Astrocyte (in vitro differentiated cells and primary cell): ENCODE data around the gene RIMS4. TPM values are rescaled to one million over a fixed set of nuclear protein-coding genes. Genes with fewer than 3 reads are reported as not detected.

Experiments used
- DNase-seq: peaks from one replicate; pipeline ENCODE4 v3.0.0-alpha.2; 2010; ENCODE audit warnings: low read depth
- FAIRE-seq: peaks from 2 replicates; lab custom pipeline; 2011; peaks lifted over from hg19 to GRCh38; lab: Jason Lieb, UNC
- H2AFZ ChIP-seq: 2 replicates; pipeline ENCODE4 v1.6.0; 2012; ENCODE audit warnings: low read depth, low read length, inconsistent platforms
- H3K27ac ChIP-seq: 2 replicates; pipeline ENCODE4 v1.5.1; 2011; ENCODE audit warnings: low read depth, low read length, inconsistent platforms
- H3K27me3 ChIP-seq: 2 replicates; pipeline ENCODE4 v1.6.0; 2011; ENCODE audit warnings: low read length, inconsistent platforms; ENCODE audit not compliant: insufficient read depth
- H3K36me3 ChIP-seq: 2 replicates; pipeline ENCODE4 v1.5.1; 2011; ENCODE audit warnings: low read length, inconsistent platforms; ENCODE audit not compliant: insufficient read depth
- H3K4me1 ChIP-seq: 2 replicates; pipeline ENCODE4 v1.5.1; 2011; ENCODE audit warnings: low read length, inconsistent platforms; ENCODE audit not compliant: insufficient read depth
- H3K4me2 ChIP-seq: 2 replicates; pipeline ENCODE4 v1.6.0; 2012; ENCODE audit warnings: low read length, inconsistent platforms
- H3K4me3 ChIP-seq: 2 replicates; pipeline ENCODE4 v1.5.1; 2011; ENCODE audit warnings: low read depth, mild to moderate bottlenecking, low read length, inconsistent platforms; ENCODE audit not compliant: insufficient read depth
- H3K79me2 ChIP-seq: 2 replicates; pipeline ENCODE4 v1.6.0; 2012; ENCODE audit warnings: mild to moderate bottlenecking, low read length, inconsistent platforms; ENCODE audit not compliant: insufficient read depth
- H3K9ac ChIP-seq: 2 replicates; pipeline ENCODE4 v1.6.0; 2012; ENCODE audit warnings: mild to moderate bottlenecking, low read length, inconsistent platforms
- H3K9me3 ChIP-seq: 2 replicates; pipeline ENCODE4 v1.5.1; 2012; ENCODE audit warnings: low read depth, mild to moderate bottlenecking, low read length, inconsistent platforms; ENCODE audit not compliant: insufficient read depth
- H4K20me1 ChIP-seq: 2 replicates; pipeline ENCODE4 v1.6.0; 2012; ENCODE audit warnings: low read length, inconsistent platforms; ENCODE audit not compliant: insufficient read depth
- H3K27ac Mint-ChIP-seq: one replicate; pipeline ENCODE4 v1.8.0; 2021; ENCODE audit warnings: mild to moderate bottlenecking, mixed read lengths; ENCODE audit not compliant: unreplicated experiment
- H3K27me3 Mint-ChIP-seq: one replicate; pipeline ENCODE4 v1.8.0; 2021; ENCODE audit warnings: low read depth, mixed read lengths; ENCODE audit not compliant: unreplicated experiment
- H3K36me3 Mint-ChIP-seq: one replicate; pipeline ENCODE4 v1.8.0; 2021; ENCODE audit warnings: low read depth, mixed read lengths; ENCODE audit not compliant: unreplicated experiment
- H3K4me1 Mint-ChIP-seq: one replicate; pipeline ENCODE4 v1.8.0; 2021; ENCODE audit warnings: low read depth, mixed read lengths; ENCODE audit not compliant: unreplicated experiment
- H3K4me3 Mint-ChIP-seq: one replicate; pipeline ENCODE4 v1.8.0; 2021; ENCODE audit warnings: mild to moderate bottlenecking, moderate library complexity, mixed read lengths; ENCODE audit not compliant: unreplicated experiment
- H3K9me3 Mint-ChIP-seq: one replicate; pipeline ENCODE4 v1.8.0; 2021; ENCODE audit warnings: mild to moderate bottlenecking, mixed read lengths; ENCODE audit not compliant: unreplicated experiment
- CTCF ChIP-seq: IDR thresholded peaks from 2 replicates; pipeline ENCODE4 v1.5.1; 2011; ENCODE audit warnings: low read depth, mild to moderate bottlenecking, inconsistent platforms, low read length, moderate library complexity; ENCODE audit not compliant: insufficient read depth
- EZH2 ChIP-seq: IDR thresholded peaks from 2 replicates; pipeline ENCODE4 v1.6.1; 2012; ENCODE audit warnings: mild to moderate bottlenecking, low read length, inconsistent platforms; ENCODE audit not compliant: insufficient read depth
- total RNA-seq: library from RNA; stranded (reverse); gene quantifications from 2 replicates; pipeline ENCODE4 v1.2.1, GENCODE V29; 2021

The RIMS4 gene
- total RNA-seq, 1 donor from 2014 or later = 0.48 TPM

GRCh38 chr20:44800391-44801046, 9.8 kb downstream of the RIMS4 start:
- Mint-ChIP-seq H3K27me3 (peaks cover 51% of the 10 kb centered on the region), H3K4me1 (peaks cover 5% of the 10 kb centered on the region), H3K4me3 (no peak overlapping the region), H3K27ac (no peak overlapping the region), H3K9me3 (no peaks in the 10 kb centered on the region), H3K36me3 (no peaks in the 10 kb centered on the region)
- H3K36me3 ChIP-seq = no peaks in the 10 kb centered on the region
- no peak overlapping the region for H3K27ac ChIP-seq
- H3K4me1 ChIP-seq = no peaks in the 10 kb centered on the region
- no peaks in the 10 kb centered on the region for H3K9me3 ChIP-seq
- H3K27me3 ChIP-seq = peaks cover 21% of the 10 kb centered on the region
- no peak overlapping the region for H3K4me2 ChIP-seq
- no peak for TF ChIP-seq EZH2
- no peak for TF ChIP-seq CTCF
- no peak for FAIRE-seq
- no peak overlapping the region for H2AFZ ChIP-seq
- H3K9ac ChIP-seq = no peak overlapping the region
- DNase-seq = no peak
- H3K4me3 ChIP-seq = no peak overlapping the region
- H4K20me1 ChIP-seq = no peaks in the 10 kb centered on the region
- no peaks in the 10 kb centered on the region for H3K79me2 ChIP-seq

- Mint-ChIP-seq H3K36me3 (no peaks in the 10 kb centered on the region), H3K4me1 (peaks cover 5% of the 10 kb centered on the region), H3K27me3 (peaks cover 44% of the 10 kb centered on the region), H3K4me3 (no peak overlapping the region), H3K27ac (no peak overlapping the region), H3K9me3 (no peaks in the 10 kb centered on the region)
- Histone ChIP-seq H3K27ac (no peak overlapping the region), H3K36me3 (no peaks in the 10 kb centered on the region), H3K9ac (no peak overlapping the region), H3K4me1 (no peaks in the 10 kb centered on the region), H3K9me3 (no peaks in the 10 kb centered on the region), H4K20me1 (no peaks in the 10 kb centered on the region), H3K4me3 (no peak overlapping the region), H3K79me2 (no peaks in the 10 kb centered on the region), H2AFZ (no peak overlapping the region), H3K27me3 (peaks cover 24% of the 10 kb centered on the region), H3K4me2 (no peak overlapping the region)
- DNase-seq = no peak
- TF ChIP-seq EZH2 (no peak), CTCF (no peak)
- no peak for FAIRE-seq
Measured at GRCh38 chr20:44799691-44800090, 10.7 kb downstream of the RIMS4 start.

- H3K79me2 ChIP-seq = no peaks in the 10 kb centered on the region
- H3K9me3 ChIP-seq = no peaks in the 10 kb centered on the region
- Mint-ChIP-seq H3K4me1 (peaks cover 5% of the 10 kb centered on the region), H3K27me3 (peaks cover 23% of the 10 kb centered on the region), H3K9me3 (no peaks in the 10 kb centered on the region), H3K27ac (no peak overlapping the region), H3K36me3 (no peaks in the 10 kb centered on the region), H3K4me3 (no peak overlapping the region)
- no peak overlapping the region for H3K4me2 ChIP-seq
- H3K36me3 ChIP-seq = no peaks in the 10 kb centered on the region
- FAIRE-seq = no peak
- H4K20me1 ChIP-seq = no peaks in the 10 kb centered on the region
- H3K4me1 ChIP-seq = no peaks in the 10 kb centered on the region
- H3K27me3 ChIP-seq = peaks cover 11% of the 10 kb centered on the region
- H2AFZ ChIP-seq = no peak overlapping the region
- TF ChIP-seq EZH2 = no peak
- no peak for TF ChIP-seq CTCF
- no peak overlapping the region for H3K27ac ChIP-seq
- no peak for DNase-seq
- no peak overlapping the region for H3K4me3 ChIP-seq
- no peak overlapping the region for H3K9ac ChIP-seq
Measured at GRCh38 chr20:44796758-44797457, 13.4 kb downstream of the RIMS4 start.
